Measurements from ENCODE around the gene REPS2. TPM values are rescaled to one million over a fixed set of nuclear protein-coding genes. Genes with fewer than 3 reads are reported as not detected.

The REPS2 gene
- total RNA-seq (1 to 10 TPM; 6.2 to 7.9 TPM), polyA plus RNA-seq (1 to 10 TPM; 1.1 to 1.9 TPM)
- long read RNA-seq, donor 1: 0 reads
- long read RNA-seq, donor 2, partial matches to known transcripts: 0 of 4 reads
- long read RNA-seq, donor 2, other reads (novel, unspliced or antisense): 4 of 4 reads

- H3K4me1 ChIP-seq (ENCODE audit: control insufficient read depth in 1 of 2, insufficient read depth in 2 of 2, low read length in 2 of 2): no peaks in the 10 kb centered on the region
- WGBS, 2 donors: 1 to 20% methylated on average over 27 to 71 of the region's 71 CpGs
- no peaks in the 10 kb centered on the region for H3K9me3 ChIP-seq (ENCODE audit: control insufficient read depth, low read length)
- H3K27ac ChIP-seq (ENCODE audit: low read depth in 1 of 2, low read length in 2 of 2): no peak within 1 kb of the TSS
- peak within 1 kb of the TSS; percentile 72 to 83 for H3K4me3 ChIP-seq (ENCODE audit: low read length in 2 of 2)
- intact Hi-C loops (cut with DNase I): no loop called here
- no peaks in the 10 kb centered on the region for H3K27me3 ChIP-seq (ENCODE audit: control insufficient read depth in 1 of 2, insufficient read depth in 2 of 2, low read length in 1 of 2)
- ATAC-seq (ENCODE audit: low FRiP score): peak; percentile 94
- no peaks in the 10 kb centered on the region for H3K36me3 ChIP-seq (ENCODE audit: control insufficient read depth in 1 of 2, insufficient read depth in 2 of 2, low read length in 1 of 2)
- DNase-seq: peak; percentile 87 to 91
Observed at GRCh38 chrX:16946361-16946964, at the start of gene REPS2. Gene REPS2, plus strand, starts transcription at chrX:16946658. Its CDS starts 204 bp downstream, at chrX:16946862.

- Histone ChIP-seq H3K27ac (ENCODE audit: low read depth in 1 of 2, low read length in 2 of 2) (no peak overlapping the region), H3K27me3 (ENCODE audit: control insufficient read depth in 1 of 2, insufficient read depth in 2 of 2, low read length in 1 of 2) (no peaks in the 10 kb centered on the region), H3K4me1 (ENCODE audit: control insufficient read depth in 1 of 2, insufficient read depth in 2 of 2, low read length in 2 of 2) (no peaks in the 10 kb centered on the region), H3K4me3 (ENCODE audit: low read length in 2 of 2) (no peak overlapping the region), H3K9me3 (ENCODE audit: control insufficient read depth, low read length) (no peaks in the 10 kb centered on the region), H3K36me3 (ENCODE audit: control insufficient read depth in 1 of 2, insufficient read depth in 2 of 2, low read length in 1 of 2) (no peaks in the 10 kb centered on the region)
- ATAC-seq (ENCODE audit: low FRiP score) (no peak), DNase-seq (no peak)
- WGBS, 2 donors: 71 to 93% methylated on average over 2 of the region's 2 CpGs
- intact Hi-C loops (cut with DNase I): no loop called here
Observed at GRCh38 chrX:16897445-16897844, 49.0 kb upstream of the REPS2 start.

- no peak for DNase-seq
- no peak for ATAC-seq (ENCODE audit: low FRiP score)
- Histone ChIP-seq H3K4me3 (ENCODE audit: low read length in 2 of 2) (no peak overlapping the region), H3K36me3 (ENCODE audit: control insufficient read depth in 1 of 2, insufficient read depth in 2 of 2, low read length in 1 of 2) (no peaks in the 10 kb centered on the region), H3K4me1 (ENCODE audit: control insufficient read depth in 1 of 2, insufficient read depth in 2 of 2, low read length in 2 of 2) (no peaks in the 10 kb centered on the region), H3K27ac (ENCODE audit: low read depth in 1 of 2, low read length in 2 of 2) (no peak overlapping the region), H3K9me3 (ENCODE audit: control insufficient read depth, low read length) (no peaks in the 10 kb centered on the region), H3K27me3 (ENCODE audit: control insufficient read depth in 1 of 2, insufficient read depth in 2 of 2, low read length in 1 of 2) (no peaks in the 10 kb centered on the region)
- intact Hi-C loops (cut with DNase I): no loop called here
- 59 to 60% methylated on average over 8 of the region's 8 CpGs for WGBS, 2 donors
Observed at GRCh38 chrX:16903274-16904022, 43.0 kb upstream of the REPS2 start.

GRCh38 chrX:16910376-16910775, 36.1 kb upstream of the REPS2 start:
- no peaks in the 10 kb centered on the region for H3K4me1 ChIP-seq (ENCODE audit: control insufficient read depth in 1 of 2, insufficient read depth in 2 of 2, low read length in 2 of 2)
- H3K36me3 ChIP-seq (ENCODE audit: control insufficient read depth in 1 of 2, insufficient read depth in 2 of 2, low read length in 1 of 2): no peaks in the 10 kb centered on the region
- H3K9me3 ChIP-seq (ENCODE audit: control insufficient read depth, low read length): no peaks in the 10 kb centered on the region
- no peak overlapping the region for H3K4me3 ChIP-seq (ENCODE audit: low read length in 2 of 2)
- 67 to 91% methylated on average over 1 of the region's 1 CpG for WGBS, 2 donors
- no peak overlapping the region for H3K27ac ChIP-seq (ENCODE audit: low read depth in 1 of 2, low read length in 2 of 2)
- DNase-seq: no peak
- intact Hi-C loops (cut with DNase I): no loop called here
- ATAC-seq (ENCODE audit: low FRiP score): no peak
- H3K27me3 ChIP-seq (ENCODE audit: control insufficient read depth in 1 of 2, insufficient read depth in 2 of 2, low read length in 1 of 2): no peaks in the 10 kb centered on the region

GRCh38 chrX:16914058-16914457, 32.4 kb upstream of the REPS2 start:
- DNase-seq: no peak
- WGBS, 2 donors: 66 to 85% methylated on average over 3 of the region's 3 CpGs
- no peak for ATAC-seq (ENCODE audit: low FRiP score)
- no peaks in the 10 kb centered on the region for H3K9me3 ChIP-seq (ENCODE audit: control insufficient read depth, low read length)
- H3K27ac ChIP-seq (ENCODE audit: low read depth in 1 of 2, low read length in 2 of 2): no peak overlapping the region
- intact Hi-C loops (cut with DNase I): no loop called here
- no peaks in the 10 kb centered on the region for H3K27me3 ChIP-seq (ENCODE audit: control insufficient read depth in 1 of 2, insufficient read depth in 2 of 2, low read length in 1 of 2)
- no peaks in the 10 kb centered on the region for H3K36me3 ChIP-seq (ENCODE audit: control insufficient read depth in 1 of 2, insufficient read depth in 2 of 2, low read length in 1 of 2)
- H3K4me1 ChIP-seq (ENCODE audit: control insufficient read depth in 1 of 2, insufficient read depth in 2 of 2, low read length in 2 of 2): no peaks in the 10 kb centered on the region
- no peak overlapping the region for H3K4me3 ChIP-seq (ENCODE audit: low read length in 2 of 2)

GRCh38 chrX:16916561-16916960, 29.9 kb upstream of the REPS2 start:
- Histone ChIP-seq H3K27me3 (ENCODE audit: control insufficient read depth in 1 of 2, insufficient read depth in 2 of 2, low read length in 1 of 2) (no peaks in the 10 kb centered on the region), H3K4me3 (ENCODE audit: low read length in 2 of 2) (no peak overlapping the region), H3K9me3 (ENCODE audit: control insufficient read depth, low read length) (no peaks in the 10 kb centered on the region), H3K36me3 (ENCODE audit: control insufficient read depth in 1 of 2, insufficient read depth in 2 of 2, low read length in 1 of 2) (no peaks in the 10 kb centered on the region), H3K4me1 (ENCODE audit: control insufficient read depth in 1 of 2, insufficient read depth in 2 of 2, low read length in 2 of 2) (no peaks in the 10 kb centered on the region), H3K27ac (ENCODE audit: low read depth in 1 of 2, low read length in 2 of 2) (no peak overlapping the region)
- intact Hi-C loops (cut with DNase I): no loop called here
- 87 to 97% methylated on average over 4 to 5 of the region's 5 CpGs for WGBS, 2 donors
- no peak for ATAC-seq (ENCODE audit: low FRiP score)
- DNase-seq: no peak

- no peak for DNase-seq
Observed at GRCh38 chrX:16917120-16917519, 29.3 kb upstream of the REPS2 start.

GRCh38 chrX:16918979-16919378, 27.5 kb upstream of the REPS2 start:
- Histone ChIP-seq H3K4me3 (ENCODE audit: low read length in 2 of 2) (no peak overlapping the region), H3K27ac (ENCODE audit: low read depth in 1 of 2, low read length in 2 of 2) (no peak overlapping the region), H3K36me3 (ENCODE audit: control insufficient read depth in 1 of 2, insufficient read depth in 2 of 2, low read length in 1 of 2) (no peaks in the 10 kb centered on the region), H3K9me3 (ENCODE audit: control insufficient read depth, low read length) (no peaks in the 10 kb centered on the region), H3K27me3 (ENCODE audit: control insufficient read depth in 1 of 2, insufficient read depth in 2 of 2, low read length in 1 of 2) (no peaks in the 10 kb centered on the region), H3K4me1 (ENCODE audit: control insufficient read depth in 1 of 2, insufficient read depth in 2 of 2, low read length in 2 of 2) (no peaks in the 10 kb centered on the region)
- DNase-seq: no peak
- intact Hi-C loops (cut with DNase I): no loop called here
- ATAC-seq (ENCODE audit: low FRiP score): no peak

More at GRCh38 chrX:16917120-16917519, 29.3 kb upstream of the REPS2 start:
- intact Hi-C loops (cut with DNase I): no loop called here
- WGBS, 2 donors: 70 to 83% methylated on average over 6 of the region's 6 CpGs
- Histone ChIP-seq H3K4me3 (ENCODE audit: low read length in 2 of 2) (no peak overlapping the region), H3K27me3 (ENCODE audit: control insufficient read depth in 1 of 2, insufficient read depth in 2 of 2, low read length in 1 of 2) (no peaks in the 10 kb centered on the region), H3K4me1 (ENCODE audit: control insufficient read depth in 1 of 2, insufficient read depth in 2 of 2, low read length in 2 of 2) (no peaks in the 10 kb centered on the region), H3K9me3 (ENCODE audit: control insufficient read depth, low read length) (no peaks in the 10 kb centered on the region), H3K27ac (ENCODE audit: low read depth in 1 of 2, low read length in 2 of 2) (no peak overlapping the region), H3K36me3 (ENCODE audit: control insufficient read depth in 1 of 2, insufficient read depth in 2 of 2, low read length in 1 of 2) (no peaks in the 10 kb centered on the region)
- ATAC-seq (ENCODE audit: low FRiP score): no peak

- no peak for ATAC-seq (ENCODE audit: low FRiP score)
Observed at GRCh38 chrX:16920075-16920474, 26.4 kb upstream of the REPS2 start.

More at GRCh38 chrX:16920075-16920474, 26.4 kb upstream of the REPS2 start:
- no peak for DNase-seq
- intact Hi-C loops (cut with DNase I): no loop called here
- no peaks in the 10 kb centered on the region for H3K27me3 ChIP-seq (ENCODE audit: control insufficient read depth in 1 of 2, insufficient read depth in 2 of 2, low read length in 1 of 2)
- H3K27ac ChIP-seq (ENCODE audit: low read depth in 1 of 2, low read length in 2 of 2): no peak overlapping the region
- H3K4me3 ChIP-seq (ENCODE audit: low read length in 2 of 2): no peak overlapping the region
- H3K36me3 ChIP-seq (ENCODE audit: control insufficient read depth in 1 of 2, insufficient read depth in 2 of 2, low read length in 1 of 2): no peaks in the 10 kb centered on the region
- H3K9me3 ChIP-seq (ENCODE audit: control insufficient read depth, low read length): no peaks in the 10 kb centered on the region
- no peaks in the 10 kb centered on the region for H3K4me1 ChIP-seq (ENCODE audit: control insufficient read depth in 1 of 2, insufficient read depth in 2 of 2, low read length in 2 of 2)

Data from aorta (tissue), 5 donors.